NCI-H1436 (cell line): ENCODE results near the gene GRB10.

ENCODE experiments used
- DNase-seq: peaks from one replicate; lab custom pipeline; 2025; lab: John Stamatoyannopoulos, UW

The GRB10 gene

GRCh38 chr7:50782375-50783208, at the start of gene GRB10:
Gene GRB10 (minus strand): TSS chr7:50782896. CDS start chr7:50732322, 50,574 bp downstream.
- peak; percentile 37 for DNase-seq

GRCh38 chr7:50828801-50829200, 46.1 kb upstream of the GRB10 start:
- no peak for DNase-seq

- no peak for DNase-seq
Observed at GRCh38 chr7:50828116-50828515, 45.4 kb upstream of the GRB10 start.

GRCh38 chr7:50827281-50827680, 44.6 kb upstream of the GRB10 start:
- DNase-seq, result no peak

GRCh38 chr7:50826371-50827172, 43.9 kb upstream of the GRB10 start:
- no peak for DNase-seq

GRCh38 chr7:50825465-50825864, 42.8 kb upstream of the GRB10 start:
- no peak for DNase-seq

GRCh38 chr7:50824882-50825281, 42.2 kb upstream of the GRB10 start:
- no peak for DNase-seq

- no peak for DNase-seq
Observed at GRCh38 chr7:50822706-50823105, 40.0 kb upstream of the GRB10 start.

GRCh38 chr7:50822110-50822509, 39.4 kb upstream of the GRB10 start:
- no peak for DNase-seq

- DNase-seq, result no peak
Observed at GRCh38 chr7:50821457-50822008, 38.8 kb upstream of the GRB10 start.

- no peak for DNase-seq
Observed at GRCh38 chr7:50818324-50818723, 35.6 kb upstream of the GRB10 start.

- no peak for DNase-seq
Observed at GRCh38 chr7:50817561-50817960, 34.9 kb upstream of the GRB10 start.

GRCh38 chr7:50815138-50815537, 32.4 kb upstream of the GRB10 start:
- no peak for DNase-seq

GRCh38 chr7:50814166-50814565, 31.5 kb upstream of the GRB10 start:
- DNase-seq, result no peak

- DNase-seq, result no peak
Observed at GRCh38 chr7:50812841-50813475, 30.3 kb upstream of the GRB10 start.

- DNase-seq, result no peak
Observed at GRCh38 chr7:50812094-50812493, 29.4 kb upstream of the GRB10 start.

- no peak for DNase-seq
Observed at GRCh38 chr7:50808282-50808888, 25.7 kb upstream of the GRB10 start.

GRCh38 chr7:50807026-50807730, 24.5 kb upstream of the GRB10 start:
- DNase-seq, result no peak

GRCh38 chr7:50806143-50806542, 23.4 kb upstream of the GRB10 start:
- no peak for DNase-seq

- DNase-seq, result peak; percentile 24
Observed at GRCh38 chr7:50805447-50806125, 22.9 kb upstream of the GRB10 start.
